ENCODE data around the gene HSF4.

HSF4 gene

DNA sequence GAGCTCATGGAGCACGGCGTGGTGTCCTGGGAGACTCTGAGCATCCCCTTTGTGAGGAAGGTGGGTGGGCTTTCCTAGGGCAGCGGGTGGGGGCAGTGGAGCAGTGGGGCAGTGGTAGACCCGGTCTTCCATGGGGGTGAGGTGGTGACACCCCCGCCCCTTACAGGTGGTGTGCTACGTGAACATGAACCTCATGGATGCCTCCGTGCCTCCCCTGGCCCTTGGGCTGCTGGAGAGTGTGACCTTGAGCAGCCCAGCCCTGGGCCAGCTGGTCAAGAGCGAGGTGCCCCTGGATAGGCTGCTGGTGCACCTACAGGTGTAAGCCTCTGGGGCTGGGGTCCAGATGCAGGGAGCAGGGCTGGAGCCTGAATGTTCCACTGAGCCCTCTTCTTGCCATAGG lies 35.9 kb downstream of the HSF4 start:
- Histone ChIP-seq H3K27ac (ENCODE audit: low read depth, low read length) (no peak overlapping the region), H3K9ac (ENCODE audit: low read length) (no peak overlapping the region), H3K79me2 (ENCODE audit: insufficient read depth, low read length) (no peaks in the 10 kb centered on the region), H2AFZ (ENCODE audit: low read depth, low read length, severe bottlenecking) (no peak overlapping the region), H3K9me2 (replicated peaks; ENCODE audit: insufficient read depth, low read length) (no peaks in the 10 kb centered on the region), H3K4me2 (ENCODE audit: low read depth, low read length, poor library complexity, severe bottlenecking) (no peak overlapping the region), H3K4me3 (ENCODE audit: insufficient read depth, low read length, poor library complexity, severe bottlenecking) (no peak overlapping the region), H3K27me3 (ENCODE audit: low read length) (no peaks in the 10 kb centered on the region), H3F3A (ENCODE audit: insufficient read depth) (no peaks in the 10 kb centered on the region), H3K9me3 (ENCODE audit: insufficient read depth, low read length) (no peaks in the 10 kb centered on the region), H3K36me3 (ENCODE audit: low read length) (no peaks in the 10 kb centered on the region), H4K20me1 (ENCODE audit: low read depth, low read length) (no peaks in the 10 kb centered on the region)
- TF ChIP-seq, protein P1, sequence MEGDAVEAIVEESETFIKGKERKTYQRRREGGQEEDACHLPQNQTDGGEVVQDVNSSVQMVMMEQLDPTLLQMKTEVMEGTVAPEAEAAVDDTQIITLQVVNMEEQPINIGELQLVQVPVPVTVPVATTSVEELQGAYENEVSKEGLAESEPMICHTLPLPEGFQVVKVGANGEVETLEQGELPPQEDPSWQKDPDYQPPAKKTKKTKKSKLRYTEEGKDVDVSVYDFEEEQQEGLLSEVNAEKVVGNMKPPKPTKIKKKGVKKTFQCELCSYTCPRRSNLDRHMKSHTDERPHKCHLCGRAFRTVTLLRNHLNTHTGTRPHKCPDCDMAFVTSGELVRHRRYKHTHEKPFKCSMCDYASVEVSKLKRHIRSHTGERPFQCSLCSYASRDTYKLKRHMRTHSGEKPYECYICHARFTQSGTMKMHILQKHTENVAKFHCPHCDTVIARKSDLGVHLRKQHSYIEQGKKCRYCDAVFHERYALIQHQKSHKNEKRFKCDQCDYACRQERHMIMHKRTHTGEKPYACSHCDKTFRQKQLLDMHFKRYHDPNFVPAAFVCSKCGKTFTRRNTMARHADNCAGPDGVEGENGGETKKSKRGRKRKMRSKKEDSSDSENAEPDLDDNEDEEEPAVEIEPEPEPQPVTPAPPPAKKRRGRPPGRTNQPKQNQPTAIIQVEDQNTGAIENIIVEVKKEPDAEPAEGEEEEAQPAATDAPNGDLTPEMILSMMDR (IDR thresholded peaks at IDR 0.05; ENCODE audit: insufficient read depth, low read length, poor library complexity, severe bottlenecking): no peak
- TF ChIP-seq EZH2phosphoT487 (conservative IDR thresholded peaks at IDR 0.05; ENCODE audit: low read length): no peak

DNA sequence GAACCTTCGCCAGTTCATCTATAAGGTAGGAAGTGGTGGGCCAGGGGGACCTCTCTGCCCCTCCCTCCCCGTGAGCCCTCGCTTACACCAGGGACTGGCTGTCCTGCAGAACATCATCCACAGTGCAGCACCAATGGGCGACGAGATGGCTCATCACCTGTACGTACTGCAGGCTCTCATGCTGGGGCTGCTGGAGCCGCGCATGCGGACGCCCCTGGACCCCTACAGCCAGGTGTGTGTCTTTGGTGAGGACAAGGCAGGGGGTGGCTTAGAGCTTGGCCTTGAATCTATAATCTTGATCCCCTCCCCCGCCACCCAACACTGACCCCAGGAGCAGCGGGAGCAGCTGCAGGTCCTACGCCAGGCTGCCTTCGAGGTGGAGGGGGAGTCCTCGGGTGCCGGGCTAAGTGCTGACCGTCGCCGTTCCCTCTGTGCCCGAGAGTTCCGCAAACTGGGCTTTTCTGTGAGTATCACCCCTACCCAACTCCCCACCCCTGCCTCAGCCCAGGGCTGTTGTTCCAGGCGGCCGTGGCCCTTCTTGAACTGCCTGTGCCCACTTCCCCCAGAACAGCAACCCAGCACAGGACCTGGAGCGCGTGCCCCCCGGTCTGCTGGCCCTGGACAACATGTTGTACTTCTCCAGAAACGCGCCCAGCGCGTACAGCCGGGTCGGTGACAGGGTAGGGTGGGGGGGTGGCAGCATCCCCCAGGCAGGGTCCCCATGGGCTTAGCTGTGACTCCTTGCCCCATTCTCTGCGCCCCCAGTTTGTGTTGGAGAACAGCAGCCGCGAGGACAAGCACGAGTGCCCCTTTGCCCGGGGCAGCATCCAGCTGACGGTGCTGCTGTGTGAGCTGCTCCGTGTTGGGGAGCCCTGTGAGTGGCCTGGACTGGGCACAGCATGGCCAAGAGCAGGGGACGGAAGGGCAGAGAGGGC lies 37.1 kb downstream of the HSF4 start:
- Histone ChIP-seq H3K79me2 (ENCODE audit: insufficient read depth, low read length) (no peaks in the 10 kb centered on the region), H3K9me3 (ENCODE audit: insufficient read depth, low read length) (no peaks in the 10 kb centered on the region), H3K4me2 (ENCODE audit: low read depth, low read length, poor library complexity, severe bottlenecking) (no peak overlapping the region), H3K36me3 (ENCODE audit: low read length) (no peaks in the 10 kb centered on the region), H3K27me3 (ENCODE audit: low read length) (no peaks in the 10 kb centered on the region), H3K9me2 (replicated peaks; ENCODE audit: insufficient read depth, low read length) (no peaks in the 10 kb centered on the region), H3K9ac (ENCODE audit: low read length) (no peak overlapping the region), H3K27ac (ENCODE audit: low read depth, low read length) (no peak overlapping the region), H3F3A (ENCODE audit: insufficient read depth) (no peaks in the 10 kb centered on the region), H4K20me1 (ENCODE audit: low read depth, low read length) (no peaks in the 10 kb centered on the region), H3K4me3 (ENCODE audit: insufficient read depth, low read length, poor library complexity, severe bottlenecking) (no peak overlapping the region), H2AFZ (ENCODE audit: low read depth, low read length, severe bottlenecking) (no peak overlapping the region)
- TF ChIP-seq, protein P1 (IDR thresholded peaks at IDR 0.05; ENCODE audit: insufficient read depth, low read length, poor library complexity, severe bottlenecking): no peak
- no peak for TF ChIP-seq EZH2phosphoT487 (conservative IDR thresholded peaks at IDR 0.05; ENCODE audit: low read length)

DNA sequence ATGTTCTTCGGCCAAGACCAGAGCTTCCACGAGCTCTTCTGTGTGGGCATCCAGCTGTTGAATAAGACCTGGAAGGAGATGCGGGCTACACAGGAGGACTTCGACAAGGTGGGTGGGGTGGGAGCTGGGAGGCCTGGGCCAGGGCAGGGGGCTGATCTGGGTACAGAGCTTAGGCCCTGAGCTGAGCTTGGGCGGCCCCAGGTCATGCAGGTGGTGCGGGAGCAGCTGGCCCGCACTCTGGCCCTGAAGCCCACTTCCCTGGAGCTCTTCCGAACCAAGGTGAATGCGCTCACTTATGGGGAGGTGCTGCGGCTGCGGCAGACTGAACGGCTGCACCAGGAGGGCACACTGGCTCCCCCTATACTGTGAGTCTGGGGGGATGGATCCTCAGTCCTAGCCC lies 37.9 kb downstream of the HSF4 start:
- Histone ChIP-seq H3K36me3 (ENCODE audit: low read length) (no peaks in the 10 kb centered on the region), H4K20me1 (ENCODE audit: low read depth, low read length) (no peaks in the 10 kb centered on the region)

More for the DNA sequence above, 37.9 kb downstream of the HSF4 start:
- H2AFZ ChIP-seq (ENCODE audit: low read depth, low read length, severe bottlenecking): no peak overlapping the region
- H3K9me3 ChIP-seq (ENCODE audit: insufficient read depth, low read length): no peaks in the 10 kb centered on the region
- no peak overlapping the region for H3K4me3 ChIP-seq (ENCODE audit: insufficient read depth, low read length, poor library complexity, severe bottlenecking)
- H3K9ac ChIP-seq (ENCODE audit: low read length): no peak overlapping the region
- TF ChIP-seq, protein P1 (IDR thresholded peaks at IDR 0.05; ENCODE audit: insufficient read depth, low read length, poor library complexity, severe bottlenecking): no peak
- TF ChIP-seq EZH2phosphoT487 (conservative IDR thresholded peaks at IDR 0.05; ENCODE audit: low read length): no peak
- H3K79me2 ChIP-seq (ENCODE audit: insufficient read depth, low read length): no peaks in the 10 kb centered on the region
- H3F3A ChIP-seq (ENCODE audit: insufficient read depth): no peaks in the 10 kb centered on the region
- no peak overlapping the region for H3K27ac ChIP-seq (ENCODE audit: low read depth, low read length)
- no peak overlapping the region for H3K4me2 ChIP-seq (ENCODE audit: low read depth, low read length, poor library complexity, severe bottlenecking)
- no peaks in the 10 kb centered on the region for H3K27me3 ChIP-seq (ENCODE audit: low read length)
- H3K9me2 ChIP-seq (replicated peaks; ENCODE audit: insufficient read depth, low read length): no peaks in the 10 kb centered on the region

Data from SU-DHL-6 (cell line).